GM12878 (cell line): ENCODE results near the gene KIF2C. TPM values are rescaled to one million over a fixed set of nuclear protein-coding genes. Genes with fewer than 3 reads are reported as not detected.

Source experiments
- ATAC-seq: fragments of 200-7000 bp; cut with Tn5 transposase; 3 replicates; pipeline ENCODE4 v1.9.1; 2020; ENCODE audit warnings: mild to moderate bottlenecking, moderate library complexity
- BruUV-seq: library from RNA; stranded (reverse); fragments of 400-500 nt; replicated peaks from 2 replicates; lab custom pipeline; 2021; lab: Mats Ljungman, UMichigan
- CTCF ChIA-PET: fragments of 300-600 bp; sonication (Branson Sonifier 250); formaldehyde crosslinking; extraction: SDS; loops from one replicate; lab custom pipeline; 2021; ENCODE audit warnings: inconsistent platforms; lab: Yijun Ruan, JAX
- POLR2A ChIA-PET: fragments of 350-600 bp; formaldehyde crosslinking; extraction: SDS; loops from one replicate; lab custom pipeline; 2021; ENCODE audit warnings: inconsistent platforms; lab: Charles Lee
- RAD21 ChIA-PET: fragments of 300-600 bp; sonication (Branson Sonifier 250); formaldehyde crosslinking; loops from one replicate; lab custom pipeline; 2023; ENCODE audit warnings: antibody characterized with exemption; ENCODE audit not compliant: unreplicated experiment; lab: Charles Lee
- SMC1A ChIA-PET: fragments of 300-600 bp; sonication (Branson Sonifier 250); formaldehyde crosslinking; loops from one replicate; lab custom pipeline; 2023; ENCODE audit not compliant: unreplicated experiment, uncharacterized antibody; lab: Charles Lee
- DNase-seq: peaks from one replicate; pipeline ENCODE4 v3.0.0-alpha.2; 2011; ENCODE audit warnings: low read depth, low spot score
- FAIRE-seq: peaks from 3 replicates; lab custom pipeline; 2011; peaks lifted over from hg19 to GRCh38; lab: Jason Lieb, UNC
- H2AFZ ChIP-seq: 2 replicates; pipeline ENCODE4 v1.6.0; 2011; ENCODE audit warnings: low read depth, low read length, control low read depth; ENCODE audit not compliant: control insufficient read depth
- H3K27ac ChIP-seq: 2 replicates; pipeline ENCODE4 v1.5.1; 2011; ENCODE audit warnings: control low read depth; ENCODE audit not compliant: control insufficient read depth, insufficient read depth
- H3K27me3 ChIP-seq, 2 experiments: replicated peaks in 1 of 2; 2 replicates each; pipeline versions ENCODE4 v1.6.0 to v1.6.1; 2011; ENCODE audit warnings: low read length in 1 of 2; ENCODE audit not compliant: control insufficient read depth in 2 of 2, insufficient read depth in 2 of 2
- H3K36me3 ChIP-seq, 2 experiments: 2 replicates each; pipeline ENCODE4 v1.5.1; 2011; ENCODE audit warnings: low read length in 1 of 2; ENCODE audit not compliant: control insufficient read depth in 2 of 2, insufficient read depth in 2 of 2
- H3K4me1 ChIP-seq: 2 replicates; pipeline ENCODE4 v1.6.1; 2011; ENCODE audit warnings: mild to moderate bottlenecking, low read length, moderate library complexity, mixed read lengths; ENCODE audit not compliant: control insufficient read depth, insufficient read depth
- H3K4me2 ChIP-seq: 2 replicates; pipeline ENCODE4 v1.6.0; 2011; ENCODE audit warnings: control low read depth; ENCODE audit not compliant: control insufficient read depth, insufficient read depth
- H3K4me3 ChIP-seq: fragments of 200-600 bp; sonication (generic); 2 replicates; pipeline ENCODE4 v1.5.1; 2016
- H3K79me2 ChIP-seq: 2 replicates; pipeline ENCODE4 v1.6.0; 2011; ENCODE audit warnings: low read length; ENCODE audit not compliant: control insufficient read depth, insufficient read depth
- H3K9ac ChIP-seq: 2 replicates; pipeline ENCODE4 v1.8.0; 2011; ENCODE audit warnings: low read length, control low read depth, mixed read lengths; ENCODE audit not compliant: control insufficient read depth, insufficient read depth
- H3K9me3 ChIP-seq: replicated peaks from 3 replicates; pipeline ENCODE4 v1.5.1; 2011; ENCODE audit warnings: mild to moderate bottlenecking, low read length; ENCODE audit not compliant: control insufficient read depth, insufficient read depth
- H4K20me1 ChIP-seq: 2 replicates; pipeline ENCODE4 v1.6.0; 2011; ENCODE audit not compliant: control insufficient read depth, insufficient read depth
- BCLAF1 ChIP-seq: fragments of 450-650 bp; IDR thresholded peaks from 2 replicates; pipeline ENCODE4 v1.6.1; 2017; ENCODE audit warnings: antibody characterized with exemption, mild to moderate bottlenecking, moderate library complexity
- BHLHE40 ChIP-seq, 2 experiments: fragments of 450-650 bp in 1 of 2; IDR thresholded peaks; 2 replicates each; pipeline ENCODE4 v1.6.1; 2011 to 2017; ENCODE audit warnings: low read depth in 2 of 2, borderline replicate concordance in 1 of 2, improper control_type of control experiment in 1 of 2, low read length in 1 of 2, mild to moderate bottlenecking in 1 of 2
- DPF2 ChIP-seq: fragments of 450-650 bp; IDR thresholded peaks from 2 replicates; pipeline ENCODE4 v1.6.1; 2017; ENCODE audit warnings: mild to moderate bottlenecking
- E2F4 ChIP-seq: IDR thresholded peaks from 2 replicates; pipeline ENCODE4 v1.6.1; 2012; ENCODE audit warnings: low read depth, low read length, improper control_type of control experiment
- GATAD2B ChIP-seq: fragments of 450-650 bp; conservative IDR thresholded peaks from 2 replicates; pipeline ENCODE4 v1.6.1; 2017; ENCODE audit warnings: low read depth, mild to moderate bottlenecking, moderate library complexity
- HDAC2 ChIP-seq: fragments of 200-600 bp; sonication (generic); IDR thresholded peaks from 2 replicates; pipeline ENCODE4 v1.6.1; 2017
- IKZF1 ChIP-seq: fragments of 450-650 bp; conservative IDR thresholded peaks from 2 replicates; pipeline ENCODE4 v1.6.1; 2017; ENCODE audit warnings: antibody characterized with exemption, mild to moderate bottlenecking
- IKZF2 ChIP-seq, 2 experiments: fragments of 450-650 bp; IDR thresholded peaks; 2 replicates each; pipeline ENCODE4 v1.6.1; 2017; ENCODE audit warnings: mild to moderate bottlenecking in 2 of 2, moderate library complexity in 2 of 2
- NBN ChIP-seq: fragments of 450-650 bp; IDR thresholded peaks from 2 replicates; pipeline ENCODE4 v1.6.1; 2016
- PAX5 ChIP-seq: IDR thresholded peaks from 2 replicates; pipeline ENCODE4 v1.6.1; 2011; ENCODE audit warnings: low read depth, low read length, borderline replicate concordance
- PML ChIP-seq: IDR thresholded peaks from 2 replicates; pipeline ENCODE4 v1.6.1; 2012; ENCODE audit warnings: low read length, inconsistent platforms
- RUNX3 ChIP-seq: IDR thresholded peaks from 2 replicates; pipeline ENCODE4 v1.6.1; 2012; ENCODE audit warnings: low read length, inconsistent platforms
- SMAD5 ChIP-seq: IDR thresholded peaks from 2 replicates; pipeline ENCODE4 v1.6.1; 2016; ENCODE audit warnings: antibody characterized with exemption, low read depth
- SMC3 ChIP-seq: IDR thresholded peaks from 2 replicates; pipeline ENCODE4 v1.6.1; 2011; ENCODE audit warnings: low read length, improper control_type of control experiment, borderline replicate concordance
- TCF3 ChIP-seq: IDR thresholded peaks from 2 replicates; pipeline ENCODE4 v1.6.1; 2012; ENCODE audit warnings: low read depth, mild to moderate bottlenecking, low read length, borderline replicate concordance; ENCODE audit not compliant: insufficient read depth
- ZNF24 ChIP-seq: fragments of 450-650 bp; IDR thresholded peaks from 2 replicates; pipeline ENCODE4 v1.6.1; 2017; ENCODE audit warnings: antibody characterized with exemption, mild to moderate bottlenecking
- ZNF274 ChIP-seq: IDR thresholded peaks from one replicate; pipeline ENCODE4 v1.8.0; 2011; ENCODE audit not compliant: insufficient read length, insufficient read depth
- ZNF384 ChIP-seq: IDR thresholded peaks from 2 replicates; pipeline ENCODE4 v1.6.1; 2012; ENCODE audit warnings: low read depth, mild to moderate bottlenecking, low read length, improper control_type of control experiment, borderline replicate concordance
- WGBS: methylation state at CpG from one replicate; pipeline ENCODE4 v1.1.6; 2016; ENCODE audit warnings: low lambda C conversion rate; ENCODE audit not compliant: insufficient replicate concordance, insufficient coverage; ENCODE audit errors: missing lambda C conversion rate; 5-methylcytosine and 5-hydroxymethylcytosine counted together
- in situ Hi-C: fragments of 300-500 bp; cut with MboI; formaldehyde crosslinking; loops from 9 replicates; pipeline ENCODE4 v1.14.3; 2018; ENCODE audit warnings: mixed read lengths
- intact Hi-C: fragments of 100-400 bp; cut with micrococcal nuclease; formaldehyde crosslinking; loops from one replicate; pipeline ENCODE4 v1.14.2; 2022; ENCODE audit not compliant: unreplicated experiment
- polyA plus RNA-seq, 11 experiments: library from polyadenylated mRNA; depleted of rRNA in 4 of 11; unstranded in 6 of 11; stranded (reverse) in 5 of 11; fragments of >200 nt; fragmentation: Nextera tagmentation in 4 of 11; fragmentation: Illumina TruSeq in 1 of 11; extraction: Ambion mirVana in 4 of 11; extraction: Trizol in 1 of 11; gene quantifications; 1 replicate in 1 of 11; 2 replicates in 10 of 11; pipeline versions ENCODE4 v1.2.1 to v1.2.3, GENCODE V29; 2011 to 2016; ENCODE audit warnings: inconsistent platforms in 2 of 11, missing spikeins in 2 of 11, low read depth in 1 of 11
- total RNA-seq, 4 experiments: library from RNA; depleted of rRNA in 3 of 4; stranded (reverse); fragments of >200 nt in 3 of 4; fragmentation: Illumina TruSeq in 1 of 4; extraction: Trizol in 1 of 4; gene quantifications; 2 replicates each; pipeline versions ENCODE4 v1.2.1 to v1.2.3, GENCODE V29; 2013 to 2021
- TF ChIP-seq, protein P1 (sequence below): fragments of 450-650 bp; IDR thresholded peaks from 2 replicates; pipeline ENCODE4 v1.6.1; 2017; ENCODE audit warnings: low read depth, mild to moderate bottlenecking, moderate library complexity

Gene KIF2C
- total and polyA plus RNA-seq, 10 of the 15 experiments (the other 5 are each of a cell fraction or from before 2014, with no cell fraction given), result 42.3 to 104 (median 83.8) TPM

DNA sequence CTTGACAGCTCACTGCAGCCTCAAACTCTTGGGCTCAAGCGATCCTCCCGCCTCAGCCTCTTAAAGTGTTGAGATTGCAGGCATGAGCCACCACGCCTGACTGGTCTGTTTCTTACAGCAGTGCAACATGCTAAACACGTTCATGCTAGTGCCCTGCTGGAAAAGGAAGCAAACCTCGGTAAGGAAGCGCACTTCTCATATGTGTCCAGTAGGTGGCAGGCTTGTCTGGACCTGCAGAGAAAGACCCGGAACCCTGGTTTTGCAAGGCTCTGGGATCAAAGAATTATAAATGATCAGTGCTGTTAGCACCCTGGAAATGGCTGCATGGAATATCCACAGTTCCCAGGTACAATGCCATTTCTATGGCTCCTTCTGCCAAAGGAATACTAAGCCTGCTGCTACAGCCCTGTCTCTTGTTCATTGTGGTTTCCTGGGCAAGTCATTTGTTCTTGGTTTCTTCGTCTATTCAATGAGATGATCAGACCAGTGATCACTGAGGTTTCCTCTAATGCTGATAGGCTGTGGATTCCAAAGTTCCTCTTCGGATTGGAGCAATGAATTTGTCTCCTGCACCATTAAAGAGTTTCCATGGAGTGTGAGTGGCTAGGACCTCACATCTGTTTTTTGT, 24.6 kb upstream of the KIF2C start:
- no peak overlapping the region for H3K4me3 ChIP-seq
- no peaks in the 10 kb centered on the region for H3K27me3 ChIP-seq
- ChIA-PET SMC1A (interaction anchor here (1.4 to 9.8 kb wide), 4 partner anchors 16 to 43 kb away, joined by 3 to 73 read pairs (median 5); partner anchors contain the start of gene RNU5D-1), CTCF (interaction anchor here (0.6 to 12.6 kb wide), 12 partner anchors 14 to 774 kb away, joined by 3 to 175 read pairs (median 4); partner anchors contain the start of genes ARMH1, RNU5D-1 and UROD), POLR2A (interaction anchor here (0.8 to 9.8 kb wide), 2 partner anchors 15 to 92 kb away, joined by 4 to 110 read pairs; partner anchors contain the start of genes DYNLT4 and RNU5D-1), RAD21 (interaction anchor here (0.8 to 3.9 kb wide), 2 partner anchors 14 to 296 kb away, joined by 4 to 17 read pairs; partner anchors contain the start of genes HECTD3 and RNU5D-1)
- in situ Hi-C loops (loop anchor here (5.0 kb wide), 1 partner anchor 587 kb away; no protein-coding TSS in a partner anchor), intact Hi-C loops (loop anchor here (2.0 kb wide), 1 partner anchor 40 kb away; the partner anchor contains the start of genes ARMH1 and TMEM53)
- peak; percentile 100 for FAIRE-seq
- under 1% methylated on average over 9 of the region's 9 CpGs for WGBS
- peak; percentile 71 for DNase-seq
- H4K20me1 ChIP-seq, result no peaks in the 10 kb centered on the region
- no peaks in the 10 kb centered on the region for H3K36me3 ChIP-seq
- no peaks in the 10 kb centered on the region for H3K79me2 ChIP-seq
- peak overlapping the region; percentile 70 for H3K4me2 ChIP-seq
- peak overlapping the region; percentile 94 for H2AFZ ChIP-seq
- H3K9ac ChIP-seq, result peak overlapping the region; percentile 38
- peak; percentile 75 for ATAC-seq
- no TSS peak for BruUV-seq
- H3K9me3 ChIP-seq, result no peaks in the 10 kb centered on the region
- H3K4me1 ChIP-seq, result peaks cover 56% of the 10 kb centered on the region
- peak overlapping the region; percentile 61 for H3K27ac ChIP-seq
- TF ChIP-seq NBN (0 out of 2 replicates have a peak, but pooled peaks have one; percentile 36), SMC3 (no peak; the same call in 1 of the 2 replicates), ZNF384 (no peak), RUNX3 (peak; percentile 74), ZNF274 (no peak), ZNF24 (no peak), BCLAF1 (no peak), SMAD5 (no peak), PML (no peak), TCF3 (no peak), IKZF1 (peak; percentile 22; the same call in 1 of the 2 replicates), DPF2 (no peak; the same call in 1 of the 2 replicates), HDAC2 (no peak), IKZF2 (IDR thresholded peaks at IDR 0.05) (peak in 1 of 2 experiments; percentile 35; a peak in 2 of 4 replicates), E2F4 (no peak), PAX5 (no peak), BHLHE40 (IDR thresholded peaks at IDR 0.05; ENCODE audit: borderline replicate concordance in 1 of 2, low read depth in 2 of 2, low read length in 1 of 2) (peak in 1 of 2 experiments; percentile 40; a peak in 1 of 4 replicates), GATAD2B (no peak)
- TF ChIP-seq, protein P1, sequence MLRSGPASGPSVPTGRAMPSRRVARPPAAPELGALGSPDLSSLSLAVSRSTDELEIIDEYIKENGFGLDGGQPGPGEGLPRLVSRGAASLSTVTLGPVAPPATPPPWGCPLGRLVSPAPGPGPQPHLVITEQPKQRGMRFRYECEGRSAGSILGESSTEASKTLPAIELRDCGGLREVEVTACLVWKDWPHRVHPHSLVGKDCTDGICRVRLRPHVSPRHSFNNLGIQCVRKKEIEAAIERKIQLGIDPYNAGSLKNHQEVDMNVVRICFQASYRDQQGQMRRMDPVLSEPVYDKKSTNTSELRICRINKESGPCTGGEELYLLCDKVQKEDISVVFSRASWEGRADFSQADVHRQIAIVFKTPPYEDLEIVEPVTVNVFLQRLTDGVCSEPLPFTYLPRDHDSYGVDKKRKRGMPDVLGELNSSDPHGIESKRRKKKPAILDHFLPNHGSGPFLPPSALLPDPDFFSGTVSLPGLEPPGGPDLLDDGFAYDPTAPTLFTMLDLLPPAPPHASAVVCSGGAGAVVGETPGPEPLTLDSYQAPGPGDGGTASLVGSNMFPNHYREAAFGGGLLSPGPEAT, result 0 out of 2 replicates have a peak, but pooled peaks have one; percentile 26
